Breast epithelium (tissue), 4 donors: ENCODE data around the gene LTBP4. TPM values are rescaled to one million over a fixed set of nuclear protein-coding genes. Genes with fewer than 3 reads are reported as not detected.
"Not testable (repeated sequence)": the region's sequence is repeated elsewhere in the genome, so short reads cannot be mapped to it uniquely, and the experiment has no call there.

ENCODE experiments used
- DNase-seq, 2 donors: peaks; one replicate each; pipeline ENCODE4 v3.0.0-alpha.2; 2019; ENCODE audit warnings: low spot score in 2 of 2
- H3K27ac ChIP-seq, 2 donors: fragments of 200-600 bp; sonication (generic) in 1 of 2; one replicate each; pipeline ENCODE4 v1.5.1; 2016 to 2019; ENCODE audit warnings: mild to moderate bottlenecking in 1 of 2
- H3K27me3 ChIP-seq, 2 donors: fragments of 200-600 bp; sonication (generic) in 1 of 2; one replicate each; pipeline versions ENCODE4 v1.5.1 to v1.6.0; 2017 to 2019; ENCODE audit warnings: control low read depth in 1 of 2, mild to moderate bottlenecking in 1 of 2
- H3K36me3 ChIP-seq: fragments of 200-600 bp; one replicate; pipeline ENCODE4 v1.5.1; 2019
- H3K4me1 ChIP-seq, 2 donors: fragments of 200-600 bp; sonication (generic); one replicate each; pipeline ENCODE4 v1.5.1; 2016 to 2019; ENCODE audit warnings: control low read depth in 1 of 2
- H3K4me3 ChIP-seq, 3 donors: fragments of 200-600 bp; sonication (generic); 1 replicate in 2 of 3; 2 replicates in 1 of 3; pipeline ENCODE4 v1.5.1; 2016 to 2019; ENCODE audit warnings: mild to moderate bottlenecking in 3 of 3, moderate library complexity in 2 of 3
- H3K9me3 ChIP-seq, 2 donors: fragments of 200-600 bp; sonication (generic) in 1 of 2; one replicate each; pipeline ENCODE4 v1.5.1; 2016 to 2019; ENCODE audit warnings: control low read depth in 1 of 2
- CTCF ChIP-seq, 3 donors: fragments of 450-650 bp; IDR thresholded peaks; one replicate each; pipeline ENCODE4 v1.5.1; 2016 to 2017; ENCODE audit warnings: antibody characterized with exemption in 3 of 3, mild to moderate bottlenecking in 3 of 3, moderate library complexity in 3 of 3
- POLR2A ChIP-seq: fragments of 450-650 bp; IDR thresholded peaks from one replicate; pipeline ENCODE4 v1.6.1; 2016; ENCODE audit warnings: antibody characterized with exemption, mild to moderate bottlenecking, moderate library complexity
- POLR2AphosphoS5 ChIP-seq, 3 donors: sonication (generic); formaldehyde crosslinking; IDR thresholded peaks; one replicate each; pipeline ENCODE4 v1.6.1; 2017; ENCODE audit warnings: antibody characterized with exemption in 3 of 3
- intact Hi-C: fragments of 100-400 bp; cut with DNase I; formaldehyde crosslinking; loops from one replicate; pipeline ENCODE4 v1.15.1; 2023; ENCODE audit warnings: low total_unique reads
- total RNA-seq, 3 donors: library from RNA; depleted of rRNA; stranded (reverse); fragments of >200 nt; gene quantifications; one replicate each; pipeline ENCODE4 v1.1.0, GENCODE V29; 2016

LTBP4 gene
- total RNA-seq, 3 donors from 2014 or later = 52.7 to 130 (median 89.1) TPM

- intact Hi-C loops = no loop called here
- Histone ChIP-seq H3K9me3 (no peaks in the 10 kb centered on the region), H3K27ac (no peak overlapping the region), H3K4me1 (no peaks in the 10 kb centered on the region), H3K36me3 (no peaks in the 10 kb centered on the region), H3K4me3 (no peak overlapping the region), H3K27me3 (peaks cover 0 to 15% of the 10 kb centered on the region in 2 donors)
- TF ChIP-seq POLR2AphosphoS5 (IDR thresholded peaks at IDR 0.05) = no peak
- no peak for TF ChIP-seq POLR2A
- TF ChIP-seq CTCF (IDR thresholded peaks at IDR 0.05) = no peak
- DNase-seq = no peak
These were observed 44.1 kb upstream of the LTBP4 start for GRCh38 chr19:40556953-40557530.

- no peak for DNase-seq
- Histone ChIP-seq H3K27ac (no peak overlapping the region), H3K36me3 (no peaks in the 10 kb centered on the region), H3K4me3 (no peak overlapping the region), H3K9me3 (no peaks in the 10 kb centered on the region), H3K27me3 (peaks cover 0 to 7% of the 10 kb centered on the region in 2 donors), H3K4me1 (no peaks in the 10 kb centered on the region)
- TF ChIP-seq POLR2A (no peak), CTCF (IDR thresholded peaks at IDR 0.05) (no peak), POLR2AphosphoS5 (IDR thresholded peaks at IDR 0.05) (no peak)
- intact Hi-C loops = no loop called here
These were observed 41.8 kb upstream of the LTBP4 start for GRCh38 chr19:40559394-40559793.

- Histone ChIP-seq H3K4me1 (no peaks in the 10 kb centered on the region), H3K27ac (no peak overlapping the region), H3K36me3 (no peaks in the 10 kb centered on the region), H3K9me3 (no peaks in the 10 kb centered on the region), H3K4me3 (no peak overlapping the region), H3K27me3 (peaks cover 0 to 1% of the 10 kb centered on the region in 2 donors)
- DNase-seq = no peak
- intact Hi-C loops = no loop called here
- TF ChIP-seq POLR2A = no peak
- TF ChIP-seq POLR2AphosphoS5 (IDR thresholded peaks at IDR 0.05) = no peak
- no peak for TF ChIP-seq CTCF (IDR thresholded peaks at IDR 0.05)
These were observed 41.1 kb upstream of the LTBP4 start for GRCh38 chr19:40560092-40560507.

DNA sequence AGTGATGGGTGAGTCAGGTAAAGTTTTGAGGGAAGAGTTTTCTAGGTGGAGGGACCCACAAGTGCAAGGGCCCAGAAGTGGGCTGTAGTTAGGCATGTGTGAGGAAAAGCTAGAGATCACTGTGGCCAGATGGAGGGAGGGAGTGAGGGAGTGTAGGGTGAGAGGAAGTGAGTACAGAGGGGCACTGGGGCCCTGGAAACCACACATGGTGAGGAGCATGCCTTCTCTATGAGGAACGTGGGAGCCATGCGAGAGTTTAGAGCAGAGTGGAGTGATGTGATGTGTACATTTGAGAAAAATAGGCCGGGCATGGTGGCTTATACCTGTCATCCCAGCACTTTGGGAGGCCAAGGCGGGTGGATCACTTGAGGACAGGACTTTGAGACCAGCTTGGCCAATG is 39.2 kb upstream of the LTBP4 start:
- H3K36me3 ChIP-seq = no peaks in the 10 kb centered on the region
- DNase-seq = no peak
- peaks cover 0 to 19% of the 10 kb centered on the region in 2 donors for H3K27me3 ChIP-seq
- H3K4me3 ChIP-seq = no peak overlapping the region
- H3K27ac ChIP-seq = no peak overlapping the region
- intact Hi-C loops = no loop called here
- TF ChIP-seq CTCF (IDR thresholded peaks at IDR 0.05) (no peak), POLR2A (no peak), POLR2AphosphoS5 (IDR thresholded peaks at IDR 0.05) (no peak)
- H3K9me3 ChIP-seq = no peaks in the 10 kb centered on the region
- no peaks in the 10 kb centered on the region for H3K4me1 ChIP-seq

GRCh38 chr19:40564535-40564934 is 36.6 kb upstream of the LTBP4 start:
- H3K36me3 ChIP-seq, intact Hi-C loops, H3K4me3 ChIP-seq, H3K27ac ChIP-seq, H3K4me1 ChIP-seq, H3K9me3 ChIP-seq, DNase-seq: not testable (repeated sequence)
- peaks cover 4 to 34% of the 10 kb centered on the region in 2 donors for H3K27me3 ChIP-seq

GRCh38 chr19:40565355-40565754 is 35.8 kb upstream of the LTBP4 start:
- Histone ChIP-seq H3K4me1 (peaks cover 2 to 7% of the 10 kb centered on the region in 2 donors), H3K27me3 (peaks cover 4 to 34% of the 10 kb centered on the region in 2 donors), H3K4me3 (no peak overlapping the region), H3K9me3 (no peaks in the 10 kb centered on the region), H3K27ac (no peak overlapping the region), H3K36me3 (no peaks in the 10 kb centered on the region)
- no peak for DNase-seq
- intact Hi-C loops = no loop called here
- no peak for TF ChIP-seq POLR2A
